Measurements from ENCODE around the gene GPR142.

The GPR142 gene

DNA sequence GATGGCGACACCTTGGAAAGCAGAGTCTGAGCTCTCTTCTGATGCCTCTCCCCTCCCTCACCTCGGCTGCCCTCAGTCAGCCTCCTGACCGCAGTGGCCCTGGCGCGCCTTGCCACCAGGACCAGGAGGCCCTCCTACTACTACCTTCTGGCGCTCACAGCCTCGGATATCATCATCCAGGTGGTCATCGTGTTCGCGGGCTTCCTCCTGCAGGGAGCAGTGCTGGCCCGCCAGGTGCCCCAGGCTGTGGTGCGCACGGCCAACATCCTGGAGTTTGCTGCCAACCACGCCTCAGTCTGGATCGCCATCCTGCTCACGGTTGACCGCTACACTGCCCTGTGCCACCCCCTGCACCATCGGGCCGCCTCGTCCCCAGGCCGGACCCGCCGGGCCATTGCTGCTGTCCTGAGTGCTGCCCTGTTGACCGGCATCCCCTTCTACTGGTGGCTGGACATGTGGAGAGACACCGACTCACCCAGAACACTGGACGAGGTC lies 4.4 kb downstream of the GPR142 start:
- no peak for DNase-seq

DNA sequence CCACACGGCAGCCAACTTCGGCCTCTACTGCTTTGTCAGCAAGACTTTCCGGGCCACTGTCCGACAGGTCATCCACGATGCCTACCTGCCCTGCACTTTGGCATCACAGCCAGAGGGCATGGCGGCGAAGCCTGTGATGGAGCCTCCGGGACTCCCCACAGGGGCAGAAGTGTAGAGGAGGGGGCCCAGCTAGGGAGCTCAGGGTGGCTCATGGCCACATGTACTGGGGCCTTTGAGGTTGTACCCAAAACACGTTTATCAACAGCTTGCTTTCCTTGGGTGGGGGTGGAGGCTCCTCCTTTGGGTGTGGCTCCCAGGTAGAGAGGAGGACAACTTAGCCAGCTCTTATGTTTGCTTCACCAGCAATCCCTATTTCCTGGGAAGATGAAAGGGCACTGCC lies 5.1 kb downstream of the GPR142 start:
- no peak for DNase-seq

DNA sequence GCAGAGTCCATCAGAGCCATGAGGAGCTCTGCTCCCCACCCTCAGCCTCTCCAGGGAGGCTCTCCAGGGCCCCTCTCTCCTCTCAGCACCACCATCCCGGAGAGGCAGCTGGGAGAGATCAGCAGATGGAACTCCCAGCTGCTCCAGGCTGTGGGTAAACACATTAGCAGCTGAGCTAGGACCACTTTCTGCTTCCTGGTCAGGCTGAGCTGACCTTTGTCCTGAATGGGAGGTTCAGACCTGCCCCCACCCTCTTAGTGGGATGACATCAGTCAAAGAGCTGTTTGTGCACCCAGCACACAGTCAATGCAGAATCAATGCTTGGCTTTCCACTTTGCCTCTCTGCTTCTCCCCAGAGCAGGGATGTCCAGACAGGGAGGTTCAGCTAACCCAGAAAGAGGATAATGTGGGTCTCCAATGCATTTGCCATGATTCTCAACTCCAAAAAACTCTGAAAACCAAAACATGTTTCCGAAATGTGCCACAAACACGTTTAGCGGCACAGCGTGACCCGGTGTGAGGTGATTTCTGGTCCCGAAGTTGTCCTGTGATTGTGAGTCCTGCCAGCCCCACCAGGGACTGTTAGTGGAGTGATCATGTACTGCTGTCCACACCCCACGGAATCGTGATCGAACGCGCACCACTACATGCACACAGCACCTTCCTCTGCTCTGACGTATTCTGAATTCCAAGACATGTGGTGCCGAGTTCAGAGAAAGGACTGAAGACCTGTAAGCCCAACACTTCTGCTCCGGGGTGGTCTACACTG lies 6.7 kb downstream of the GPR142 start:
- peak; percentile 91 for DNase-seq

DNA sequence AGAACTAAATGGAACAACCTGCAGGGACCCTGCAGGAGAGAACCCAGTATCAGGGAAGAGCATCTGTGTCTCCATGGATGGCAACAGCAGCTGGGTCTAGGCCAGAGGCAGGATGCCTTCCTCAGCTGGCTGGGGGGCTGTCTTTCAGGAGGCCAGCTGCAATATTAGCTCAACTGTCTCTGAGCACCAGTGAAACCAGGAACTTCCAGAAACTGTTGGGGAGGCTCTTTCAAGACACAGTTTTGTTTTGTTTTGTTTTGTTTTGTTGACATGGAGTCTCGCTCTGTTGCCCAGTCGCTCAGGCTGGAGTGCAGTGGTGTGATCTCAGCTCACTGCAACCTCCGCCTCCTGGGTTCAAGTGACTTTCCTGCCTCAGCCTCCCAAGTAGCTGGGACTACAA lies 7.6 kb downstream of the GPR142 start:
- DNase-seq: no peak

DNA sequence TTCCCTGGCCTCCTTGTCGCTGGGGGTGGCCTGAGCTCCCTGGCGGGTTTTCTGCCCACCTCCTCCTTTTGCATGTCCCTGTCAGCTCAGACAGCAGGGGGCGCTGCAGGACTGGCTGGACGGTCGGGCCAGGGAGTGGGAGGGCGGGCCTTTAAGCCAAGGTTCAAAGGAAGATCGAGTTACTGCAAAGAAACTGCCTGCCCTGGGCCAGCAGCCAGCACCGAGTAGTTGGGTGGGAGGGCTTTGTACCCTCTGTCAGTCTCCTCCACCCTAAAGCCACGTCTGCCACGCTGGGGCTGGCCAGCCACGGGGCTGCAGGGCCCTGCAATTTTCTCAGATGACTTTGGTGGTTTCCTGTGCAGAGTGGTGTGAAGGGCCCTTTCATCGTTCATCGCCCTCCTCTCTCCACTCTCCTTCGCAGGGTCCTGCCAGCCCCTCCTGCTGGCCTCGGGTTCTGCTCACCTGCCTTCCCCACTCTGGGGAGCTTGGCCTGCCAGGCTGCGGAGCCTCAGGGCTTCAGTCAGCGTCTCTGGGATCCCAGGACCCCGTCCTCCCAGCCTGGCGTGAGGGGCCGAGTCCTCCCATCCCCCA lies 12.3 kb downstream of the GPR142 start:
- peak; percentile 64 for DNase-seq

DNA sequence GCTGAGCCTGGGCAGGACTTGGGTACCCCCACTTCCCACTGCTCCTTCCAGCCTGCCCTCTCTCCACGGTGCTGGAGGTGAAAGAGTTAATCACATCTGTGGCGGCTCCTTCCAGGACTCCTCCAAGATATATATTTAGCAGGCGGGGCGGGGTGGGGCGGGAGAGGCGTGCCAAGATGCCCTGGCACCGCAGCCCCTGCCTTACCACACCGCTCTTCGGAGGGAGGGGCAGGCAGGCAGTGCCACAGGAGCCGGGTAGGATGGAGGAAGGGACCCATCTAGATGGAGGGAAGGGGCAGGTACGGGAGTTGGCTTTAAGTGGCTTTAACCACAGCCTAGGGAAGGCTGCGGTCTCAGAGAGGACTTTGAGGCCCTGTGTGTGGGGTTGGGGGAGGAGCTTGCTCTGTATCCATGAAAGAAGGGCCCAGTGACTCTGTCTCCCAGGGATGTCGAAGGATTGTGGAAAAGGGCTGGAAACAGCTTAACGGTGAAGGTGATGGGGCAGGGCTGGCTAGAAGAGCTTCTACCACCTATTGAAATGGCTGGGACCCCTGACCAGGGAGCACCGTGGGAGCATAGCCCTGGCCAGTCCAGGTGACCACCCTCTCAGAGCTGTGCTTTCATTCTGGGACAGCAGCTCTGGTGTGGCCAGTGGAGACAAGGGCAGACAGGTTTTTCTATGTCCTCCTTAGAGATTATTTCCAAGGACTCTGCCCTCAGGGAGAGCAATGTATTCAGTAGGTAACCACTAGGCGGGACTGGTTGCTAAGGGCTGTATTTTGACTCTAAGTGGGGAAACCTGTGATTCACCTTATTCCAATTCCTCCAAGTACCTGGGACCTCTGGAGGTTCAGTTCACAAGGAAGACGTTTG lies 13.0 kb downstream of the GPR142 start:
- DNase-seq: peak; percentile 27

DNA sequence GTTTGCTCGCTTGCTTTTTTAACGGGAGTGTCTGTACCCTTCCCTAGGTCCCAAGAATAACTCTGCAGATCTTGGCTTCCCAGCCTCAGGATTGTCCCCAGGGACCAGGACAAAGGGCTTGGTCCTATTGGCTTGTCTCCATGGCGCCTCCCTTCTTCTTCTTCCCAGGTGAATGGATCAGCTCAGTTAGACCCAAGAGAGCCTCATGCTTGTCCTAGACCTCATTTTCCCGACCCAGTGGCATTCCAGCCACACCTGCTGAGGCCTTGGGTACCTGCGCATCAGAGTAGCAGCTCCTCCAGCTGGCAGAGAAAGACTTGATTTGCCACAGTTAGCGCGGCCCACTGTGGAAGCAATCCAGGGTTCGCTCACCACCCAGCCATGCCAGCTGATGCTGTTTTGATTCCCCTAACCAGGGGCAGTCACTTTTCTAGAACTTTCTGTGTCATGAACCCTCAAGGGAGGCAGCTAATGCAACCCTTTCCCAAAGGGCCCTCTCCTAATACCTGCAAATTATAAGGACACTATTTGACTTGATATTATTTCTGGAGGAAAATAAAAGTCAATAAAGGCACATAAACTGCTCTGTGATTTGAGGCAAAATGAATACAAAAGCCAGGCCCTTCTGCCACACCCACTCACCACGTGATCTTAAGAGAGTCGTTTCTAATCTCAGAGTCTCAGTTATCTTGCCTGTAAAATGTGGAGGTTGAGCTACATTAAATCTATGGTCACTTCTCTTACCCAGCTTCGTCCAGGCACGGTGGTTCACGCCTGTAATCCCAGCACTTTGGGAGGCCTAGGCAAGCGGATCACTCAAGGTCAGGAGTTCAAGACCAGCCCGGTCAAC lies 13.9 kb downstream of the GPR142 start:
- no peak for DNase-seq

DNA sequence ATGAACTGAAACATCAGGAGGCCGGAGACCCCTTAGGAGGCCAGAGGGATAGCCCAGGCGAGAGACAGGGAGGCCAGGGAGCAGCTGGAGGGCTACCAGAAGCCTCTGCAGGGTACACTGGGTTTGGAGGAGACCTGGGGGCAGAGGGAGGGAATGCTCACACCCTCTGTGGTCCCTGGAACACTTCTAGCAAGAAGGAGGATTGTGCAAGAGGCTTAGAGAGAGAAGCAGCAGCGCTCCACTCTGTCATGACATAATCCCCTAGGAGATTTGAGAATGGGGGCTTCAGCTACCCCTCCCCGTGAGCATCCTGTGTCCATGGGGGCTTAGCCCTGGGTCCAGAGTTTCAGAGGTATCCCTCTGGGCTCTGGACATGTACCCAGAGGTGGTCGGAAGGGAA lies 15.8 kb downstream of the GPR142 start:
- DNase-seq: no peak

DNA sequence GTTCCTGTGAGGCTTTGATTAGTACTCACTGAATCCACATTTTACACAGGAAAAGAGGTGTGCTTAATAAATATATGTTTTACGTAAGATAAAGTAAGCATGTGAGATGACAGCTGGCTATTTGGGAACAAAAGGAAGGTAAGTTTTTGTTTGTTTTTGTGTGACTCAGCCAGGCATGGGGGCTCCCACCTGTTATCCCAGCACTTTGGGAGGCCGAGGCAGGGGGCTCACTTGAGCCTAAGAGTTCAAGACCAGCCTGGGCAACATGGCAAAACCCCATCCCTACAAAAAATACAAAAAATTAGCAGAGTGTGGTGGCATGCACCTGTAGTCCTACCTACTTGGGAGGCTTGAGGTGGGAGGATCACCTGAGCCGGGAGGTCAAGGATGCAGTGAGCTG lies 17.9 kb downstream of the GPR142 start:
- no peak for DNase-seq

DNA sequence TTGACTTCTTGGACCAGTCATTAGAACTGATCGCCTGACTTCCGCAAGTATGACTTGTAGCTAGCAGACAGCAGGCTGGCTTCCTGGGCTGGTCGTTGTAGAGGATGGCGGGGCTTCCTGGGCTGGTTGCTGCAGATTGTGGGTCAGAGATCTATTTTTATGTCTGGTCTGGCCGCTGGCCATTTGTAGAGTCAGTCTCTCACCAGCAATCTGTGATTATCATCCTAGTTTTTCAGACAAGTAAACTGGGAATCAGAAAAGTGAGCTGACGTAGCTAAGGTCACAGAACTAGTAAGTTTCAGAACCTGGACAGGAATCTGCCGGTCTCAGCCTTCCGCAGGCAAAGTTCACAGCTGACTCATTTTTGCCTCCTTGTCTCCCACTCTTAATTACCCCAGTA lies 19.1 kb downstream of the GPR142 start:
- DNase-seq: no peak

DNA sequence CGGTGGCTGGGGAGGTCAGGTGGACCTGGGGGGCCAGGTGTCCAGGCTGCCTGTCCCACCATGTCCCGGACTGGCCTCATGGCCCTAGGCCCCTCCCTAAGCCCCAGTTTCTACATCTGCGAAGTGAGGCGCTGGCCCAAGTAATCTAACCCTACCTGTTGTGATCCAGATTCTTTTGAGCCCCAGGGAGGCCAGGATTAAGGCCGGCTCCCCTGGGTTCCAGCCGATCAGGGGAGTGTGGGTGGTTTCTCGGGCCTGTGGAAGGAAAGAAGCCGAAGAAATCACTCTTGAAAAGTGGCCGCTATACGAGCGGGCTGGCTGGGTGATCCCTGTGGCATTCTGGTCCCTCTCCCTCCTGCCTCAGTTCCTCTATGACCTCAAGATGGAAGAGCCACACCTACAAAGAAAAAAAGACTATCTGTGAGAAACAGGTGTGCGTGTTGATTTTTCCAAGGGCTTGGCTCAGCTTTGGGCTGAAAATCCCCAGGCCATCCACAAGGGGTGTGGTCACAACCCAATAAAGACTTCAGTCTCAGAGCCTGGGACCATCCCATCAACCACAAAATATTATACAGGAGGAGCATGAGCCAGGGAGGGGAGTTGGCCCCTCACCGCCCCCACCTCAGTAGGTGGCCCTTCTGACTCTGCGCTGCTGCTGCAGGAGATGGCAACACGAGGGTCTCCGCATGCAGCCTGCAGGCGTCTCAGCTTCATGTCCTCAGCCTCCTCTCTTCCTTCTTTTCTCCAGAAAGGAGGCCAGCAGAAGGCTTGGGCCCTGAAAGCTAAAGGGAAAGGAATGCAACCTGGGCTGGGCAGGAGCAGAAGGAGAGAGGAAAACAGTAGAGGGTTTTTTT lies 20.3 kb downstream of the GPR142 start:
- DNase-seq: no peak

DNA sequence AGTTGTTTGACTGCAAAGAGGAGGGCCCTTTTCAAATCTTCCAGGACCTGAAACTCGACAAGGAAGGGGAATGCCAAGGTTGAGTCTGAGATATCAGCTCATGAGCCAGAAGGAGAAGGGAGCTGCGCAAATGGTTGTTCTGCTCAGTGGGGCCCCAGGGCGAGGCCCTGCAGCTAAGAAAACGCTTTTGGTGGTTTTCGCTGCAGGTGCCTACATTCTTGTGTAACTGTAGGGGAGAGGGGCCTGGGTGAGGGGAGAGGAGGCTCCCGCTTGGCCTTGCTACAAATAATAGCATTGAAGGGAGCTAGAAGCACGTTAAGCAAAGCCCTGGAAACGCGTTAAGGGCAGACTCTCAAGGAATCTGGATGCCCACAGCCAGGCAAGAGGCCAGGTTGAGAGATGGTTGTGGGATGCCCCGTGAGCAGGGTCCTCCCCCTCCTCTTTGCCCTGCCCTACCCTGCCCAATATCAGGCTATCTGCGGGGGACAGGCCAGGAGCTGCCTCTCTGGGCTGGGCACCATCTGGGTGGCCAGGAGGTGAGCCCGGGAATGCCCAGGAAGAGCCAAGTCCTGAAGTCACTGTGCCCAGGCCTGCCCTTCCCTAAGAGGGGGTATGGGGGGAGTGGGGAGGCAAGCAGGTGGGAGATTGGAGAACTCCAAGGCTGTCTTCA lies 21.9 kb downstream of the GPR142 start:
- no peak for DNase-seq

DNA sequence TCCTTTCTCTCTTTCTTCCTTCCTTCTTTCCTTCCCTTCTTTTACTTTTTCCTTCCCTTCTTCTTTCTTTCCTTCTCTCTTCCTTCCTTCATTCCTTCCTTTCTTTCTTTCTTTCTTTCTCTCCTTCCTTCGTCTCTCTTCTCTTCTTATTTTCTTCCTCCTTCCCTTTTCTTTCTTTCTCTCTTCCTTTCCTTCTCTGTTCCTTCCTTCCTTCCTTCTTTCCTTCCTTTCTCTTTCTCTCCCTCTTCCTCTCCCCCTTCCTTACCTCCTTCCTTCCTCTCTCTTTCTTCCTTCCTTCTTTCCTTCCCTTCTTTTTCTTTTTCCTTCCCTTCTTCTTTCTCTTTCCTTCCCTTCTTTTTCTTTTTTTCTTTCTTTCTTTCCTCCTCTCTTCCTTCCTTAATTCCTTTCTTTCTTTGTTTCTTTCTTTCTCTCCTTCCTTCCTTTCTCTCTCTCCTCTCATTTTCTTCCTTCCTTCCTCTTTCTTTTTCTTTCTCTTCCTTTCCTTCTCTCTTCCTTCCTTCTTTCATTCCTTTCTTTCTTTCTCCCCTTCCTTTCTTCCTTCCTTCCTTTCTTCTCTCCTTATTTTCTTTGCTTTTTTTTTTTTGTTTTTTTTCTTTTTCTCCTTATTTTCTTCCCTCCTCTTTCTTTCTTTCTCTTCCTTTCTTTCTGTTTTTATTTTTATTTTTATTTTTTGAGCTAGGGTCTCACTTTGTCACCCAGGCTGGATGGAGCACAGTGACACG lies 22.8 kb downstream of the GPR142 start:
- DNase-seq: no peak

DNA sequence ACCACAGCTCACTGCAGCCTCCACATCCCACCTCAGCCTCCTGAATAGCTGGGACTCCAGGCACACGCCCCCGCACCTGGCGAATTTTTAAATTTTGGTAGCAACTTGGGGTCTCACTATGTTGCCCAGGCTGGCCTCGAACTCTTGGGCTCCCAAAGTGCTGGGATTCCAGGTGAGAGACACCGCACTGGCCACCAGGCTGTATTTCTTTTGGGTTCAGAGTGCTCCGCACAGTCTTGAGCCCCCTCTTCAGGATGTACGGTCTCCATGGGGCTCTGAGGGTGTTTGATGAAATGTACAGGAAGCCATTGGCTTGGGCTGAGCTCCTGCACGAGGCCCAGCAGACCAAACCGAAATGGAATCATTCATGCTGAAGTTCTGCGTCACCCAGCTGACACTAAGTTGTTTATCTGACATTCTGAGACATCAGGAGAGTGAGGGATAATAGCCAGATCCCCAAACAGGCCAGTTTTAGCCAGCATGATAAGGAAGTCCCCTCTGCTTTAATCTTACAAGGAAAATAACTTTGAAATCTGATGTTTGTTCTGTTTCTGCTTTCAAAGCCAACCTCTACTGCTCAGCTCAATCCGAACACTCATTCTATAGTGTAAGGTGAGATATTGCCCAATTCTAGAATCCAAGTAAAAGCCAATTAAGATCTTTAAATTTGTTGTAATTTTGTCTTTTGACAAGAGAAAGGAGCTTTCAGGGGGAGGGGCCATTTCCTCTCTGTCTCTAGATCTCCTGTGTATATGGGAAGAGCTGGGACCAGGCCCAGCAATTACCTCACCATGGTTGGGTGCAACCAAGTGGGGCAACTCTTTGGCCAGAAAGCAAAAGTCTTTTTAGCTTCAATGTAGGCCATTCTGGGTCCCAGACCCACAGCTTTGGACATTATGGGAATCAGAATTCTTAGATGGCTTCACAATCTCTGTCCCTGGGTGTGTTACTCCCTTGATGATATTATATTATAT lies 23.7 kb downstream of the GPR142 start:
- no peak for DNase-seq

DNA sequence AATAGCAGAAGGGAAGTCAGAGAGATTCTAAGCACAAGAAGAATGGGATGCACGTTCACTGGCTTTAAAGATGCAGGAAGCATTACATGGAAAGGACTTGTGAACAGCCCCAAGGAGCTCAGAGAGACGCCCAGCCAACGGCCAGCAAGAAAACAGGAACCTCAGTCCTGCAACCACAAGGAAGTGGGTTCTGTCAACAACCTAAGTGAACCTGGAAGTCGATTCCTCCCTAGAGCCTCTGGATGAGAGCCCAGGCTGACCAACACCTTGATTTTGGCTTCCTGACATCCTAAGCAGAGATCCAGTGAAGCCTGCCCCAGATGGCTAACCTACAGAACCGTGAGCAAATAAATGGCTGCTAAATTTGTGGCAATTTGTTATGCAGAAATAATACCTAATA lies 24.5 kb downstream of the GPR142 start:
- DNase-seq: no peak

DNA sequence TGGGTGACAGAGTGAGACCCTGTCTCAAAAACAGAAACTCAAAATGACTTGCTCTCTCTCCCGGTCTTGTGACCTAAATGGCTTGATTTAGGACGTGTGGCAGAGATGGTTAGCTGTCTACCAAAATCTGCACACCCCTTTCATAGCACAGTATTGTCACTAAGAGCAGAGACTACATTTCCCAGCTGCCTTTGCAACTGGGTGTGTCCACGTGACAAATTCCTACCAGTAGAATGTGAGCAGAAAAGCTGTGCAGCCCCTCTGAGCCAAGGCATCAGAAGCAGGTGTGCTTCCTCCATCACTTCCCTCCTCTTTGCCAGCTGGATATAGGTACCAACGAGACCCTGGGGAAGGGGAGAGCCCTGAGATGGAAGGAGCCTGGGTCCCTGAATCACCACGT lies 25.5 kb downstream of the GPR142 start:
- no peak for DNase-seq

DNA sequence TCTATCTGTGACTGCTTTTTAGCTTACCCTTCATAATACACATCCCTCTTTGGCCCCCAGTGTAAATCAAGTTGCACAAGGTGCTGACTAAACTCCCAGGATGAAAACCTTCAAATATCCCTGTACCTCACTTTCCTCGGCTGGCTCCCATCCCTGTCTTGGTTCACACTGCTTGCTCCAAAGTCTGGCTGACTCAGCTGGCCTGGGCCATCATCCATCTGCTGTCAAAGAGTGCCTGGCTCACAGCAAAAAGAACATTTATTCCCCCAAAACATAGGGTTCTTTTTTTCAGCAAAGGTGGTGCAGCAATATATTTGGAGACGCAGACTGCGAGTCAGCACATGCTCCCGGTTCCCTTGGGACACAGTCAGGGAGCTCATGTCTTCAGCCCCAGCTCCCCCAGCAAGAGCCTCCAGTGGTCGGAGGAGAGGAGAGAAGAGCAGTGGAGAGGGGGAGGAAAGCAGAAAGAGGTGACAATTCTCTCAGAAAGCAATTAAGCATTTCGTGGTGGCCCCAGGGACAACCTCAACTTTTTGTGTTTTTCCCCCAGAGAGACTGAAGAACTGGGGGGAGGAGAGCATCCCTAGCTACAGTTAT lies 26.1 kb downstream of the GPR142 start:
- no peak for DNase-seq

DNA sequence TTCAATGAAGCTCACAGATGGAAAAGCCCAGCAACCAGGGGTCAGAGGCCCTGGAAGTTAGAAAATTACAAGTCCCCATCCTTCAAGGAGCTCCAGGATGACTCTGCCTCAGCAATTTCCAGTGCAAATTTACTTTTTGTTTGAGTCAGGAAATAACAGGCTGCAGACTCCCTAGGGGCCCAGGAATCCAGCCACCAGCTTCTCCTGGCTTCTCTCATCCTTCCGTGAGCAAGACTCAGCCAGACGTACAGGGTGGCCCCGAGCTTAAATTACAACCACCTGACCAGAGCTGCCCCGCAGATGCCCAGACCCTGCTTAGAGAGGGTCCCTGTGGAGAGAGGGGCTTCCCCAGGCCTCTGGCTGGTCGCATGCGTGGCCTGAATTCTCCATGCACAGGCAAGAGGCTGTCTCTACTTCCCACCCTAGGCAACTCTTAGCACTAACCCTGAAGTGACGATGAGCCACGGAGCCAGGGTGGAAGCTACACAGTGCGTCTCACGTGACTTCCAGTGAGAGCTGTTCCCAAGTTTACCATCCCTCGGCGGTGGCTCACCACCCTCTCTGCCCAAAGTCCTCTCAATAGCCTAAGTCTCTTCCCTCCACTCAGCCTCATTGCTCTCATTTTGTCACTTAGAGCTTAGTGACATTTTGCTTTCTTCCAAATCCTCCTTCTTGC lies 27.1 kb downstream of the GPR142 start:
- DNase-seq: no peak

Data from NCI-H510A (cell line).